ENCODE data around the gene SEC16B. TPM values are rescaled to one million over a fixed set of nuclear protein-coding genes. Genes with fewer than 3 reads are reported as not detected.

SEC16B gene
- total RNA-seq, 4 donors from 2014 or later: 5.1 to 89.8 (median 15.2) TPM

DNA sequence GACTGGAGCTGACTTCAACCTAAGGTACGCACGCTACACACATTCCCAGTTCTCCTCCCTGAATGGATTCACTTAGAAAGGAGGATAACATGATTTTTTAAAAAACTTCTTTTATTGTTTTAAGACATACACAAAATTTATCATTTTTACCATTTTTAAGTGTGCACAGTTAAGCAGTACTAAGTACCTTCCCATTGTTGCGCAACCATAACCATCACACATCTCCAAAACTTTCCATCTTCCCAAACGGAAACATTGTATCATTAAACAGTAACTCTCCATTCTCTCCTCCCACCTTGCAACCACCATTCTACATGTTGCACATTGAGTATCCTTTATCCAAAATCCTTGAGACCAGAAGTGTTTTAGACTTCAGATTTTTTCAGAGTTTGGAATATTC is 36.2 kb upstream of the SEC16B start:
- H3K27ac ChIP-seq: no peak overlapping the region
- no peaks in the 10 kb centered on the region for H3K9me3 ChIP-seq
- H3K4me3 ChIP-seq: no peak overlapping the region
- no peaks in the 10 kb centered on the region for H3K27me3 ChIP-seq
- no peaks in the 10 kb centered on the region for H3K4me1 ChIP-seq
- no peaks in the 10 kb centered on the region for H3K36me3 ChIP-seq
- in situ Hi-C loops (cut with MboI; ENCODE audit: low pct_ligation_motif_present in 1 of 4, low pct_unique_long_range_greater_than_20kb in 1 of 4, low sequenced_read_pairs in 3 of 4): no loop called here
- no peak for TF ChIP-seq POLR2A (IDR thresholded peaks at IDR 0.05)
- no peak for TF ChIP-seq POLR2AphosphoS5 (IDR thresholded peaks at IDR 0.05)
- TF ChIP-seq EP300 (IDR thresholded peaks at IDR 0.05; ENCODE audit: low read depth): no peak
- intact Hi-C loops (cut with DNase I; ENCODE audit: low total_unique reads): no loop called here
- DNase-seq: no peak
- 89 to 93% methylated on average over 4 of the region's 4 CpGs for WGBS, 2 donors (ENCODE audit: low coverage in 1 of 2)

DNA sequence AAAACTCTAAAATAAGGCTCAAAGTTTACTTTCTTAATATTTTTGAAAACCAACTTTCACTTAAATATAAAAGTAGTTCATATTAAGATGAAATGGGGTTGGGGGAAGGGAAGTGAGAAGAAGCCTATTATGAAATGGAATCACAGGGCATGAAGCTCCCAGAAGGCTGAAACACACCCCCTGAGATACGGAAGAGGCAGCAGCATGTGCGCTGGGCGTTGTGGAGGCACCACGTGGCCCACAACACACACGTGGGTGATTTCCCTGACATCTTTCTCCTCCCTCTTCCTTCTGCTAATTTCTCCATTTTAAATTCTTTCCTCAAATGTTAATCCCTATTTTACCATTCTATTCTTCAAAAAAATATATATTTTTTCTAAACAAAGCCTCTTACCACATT is 35.6 kb upstream of the SEC16B start:
- H3K4me3 ChIP-seq: no peak overlapping the region
- 72 to 73% methylated on average over 5 of the region's 5 CpGs for WGBS, 2 donors (ENCODE audit: low coverage in 1 of 2)
- no peak for DNase-seq
- no peaks in the 10 kb centered on the region for H3K9me3 ChIP-seq
- in situ Hi-C loops (cut with MboI; ENCODE audit: low pct_ligation_motif_present in 1 of 4, low pct_unique_long_range_greater_than_20kb in 1 of 4, low sequenced_read_pairs in 3 of 4): no loop called here
- intact Hi-C loops (cut with DNase I; ENCODE audit: low total_unique reads): no loop called here
- H3K4me1 ChIP-seq: no peaks in the 10 kb centered on the region
- H3K36me3 ChIP-seq: no peaks in the 10 kb centered on the region
- TF ChIP-seq POLR2A (IDR thresholded peaks at IDR 0.05): no peak
- no peak for TF ChIP-seq POLR2AphosphoS5 (IDR thresholded peaks at IDR 0.05)
- TF ChIP-seq, protein P1, sequence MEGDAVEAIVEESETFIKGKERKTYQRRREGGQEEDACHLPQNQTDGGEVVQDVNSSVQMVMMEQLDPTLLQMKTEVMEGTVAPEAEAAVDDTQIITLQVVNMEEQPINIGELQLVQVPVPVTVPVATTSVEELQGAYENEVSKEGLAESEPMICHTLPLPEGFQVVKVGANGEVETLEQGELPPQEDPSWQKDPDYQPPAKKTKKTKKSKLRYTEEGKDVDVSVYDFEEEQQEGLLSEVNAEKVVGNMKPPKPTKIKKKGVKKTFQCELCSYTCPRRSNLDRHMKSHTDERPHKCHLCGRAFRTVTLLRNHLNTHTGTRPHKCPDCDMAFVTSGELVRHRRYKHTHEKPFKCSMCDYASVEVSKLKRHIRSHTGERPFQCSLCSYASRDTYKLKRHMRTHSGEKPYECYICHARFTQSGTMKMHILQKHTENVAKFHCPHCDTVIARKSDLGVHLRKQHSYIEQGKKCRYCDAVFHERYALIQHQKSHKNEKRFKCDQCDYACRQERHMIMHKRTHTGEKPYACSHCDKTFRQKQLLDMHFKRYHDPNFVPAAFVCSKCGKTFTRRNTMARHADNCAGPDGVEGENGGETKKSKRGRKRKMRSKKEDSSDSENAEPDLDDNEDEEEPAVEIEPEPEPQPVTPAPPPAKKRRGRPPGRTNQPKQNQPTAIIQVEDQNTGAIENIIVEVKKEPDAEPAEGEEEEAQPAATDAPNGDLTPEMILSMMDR (IDR thresholded peaks at IDR 0.05): no peak
- no peak for TF ChIP-seq EP300 (IDR thresholded peaks at IDR 0.05; ENCODE audit: low read depth)
- no peaks in the 10 kb centered on the region for H3K27me3 ChIP-seq
- no peak overlapping the region for H3K27ac ChIP-seq

DNA sequence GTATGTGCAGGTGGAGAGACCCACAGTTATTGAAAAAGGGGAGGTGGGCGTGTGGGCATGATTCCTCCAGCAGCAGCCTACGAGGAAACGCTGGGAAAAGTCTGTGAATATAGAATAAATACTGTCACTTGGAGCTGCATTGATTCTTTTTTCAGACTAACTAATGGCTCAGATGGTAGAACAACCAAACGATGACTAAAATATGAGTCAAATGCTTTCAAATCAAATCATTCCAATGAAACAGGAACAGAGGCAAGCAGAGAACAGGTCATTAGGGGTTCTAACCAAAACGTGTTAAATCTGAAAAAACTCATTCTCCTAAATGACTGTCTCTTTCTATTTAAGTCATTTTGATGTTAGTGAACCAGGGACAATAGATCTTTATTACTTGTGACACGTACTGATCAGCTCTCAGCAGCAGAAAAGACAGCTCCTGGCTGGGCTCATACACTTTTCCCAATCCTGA is 35.1 kb upstream of the SEC16B start:
- H3K27me3 ChIP-seq: no peaks in the 10 kb centered on the region
- H3K9me3 ChIP-seq: no peaks in the 10 kb centered on the region
- no peak for DNase-seq
- WGBS, 2 donors (ENCODE audit: low coverage in 1 of 2): 74% methylated on average over 6 of the region's 6 CpGs
- H3K36me3 ChIP-seq: no peaks in the 10 kb centered on the region
- intact Hi-C loops (cut with DNase I; ENCODE audit: low total_unique reads) (no loop called here), in situ Hi-C loops (cut with MboI; ENCODE audit: low pct_ligation_motif_present in 1 of 4, low pct_unique_long_range_greater_than_20kb in 1 of 4, low sequenced_read_pairs in 3 of 4) (no loop called here)
- H3K4me1 ChIP-seq: no peaks in the 10 kb centered on the region
- H3K27ac ChIP-seq: no peak overlapping the region
- TF ChIP-seq POLR2A (IDR thresholded peaks at IDR 0.05): no peak
- TF ChIP-seq POLR2AphosphoS5 (IDR thresholded peaks at IDR 0.05): no peak
- TF ChIP-seq, protein P1 (IDR thresholded peaks at IDR 0.05): no peak
- TF ChIP-seq EP300 (IDR thresholded peaks at IDR 0.05; ENCODE audit: low read depth): no peak
- no peak overlapping the region for H3K4me3 ChIP-seq

DNA sequence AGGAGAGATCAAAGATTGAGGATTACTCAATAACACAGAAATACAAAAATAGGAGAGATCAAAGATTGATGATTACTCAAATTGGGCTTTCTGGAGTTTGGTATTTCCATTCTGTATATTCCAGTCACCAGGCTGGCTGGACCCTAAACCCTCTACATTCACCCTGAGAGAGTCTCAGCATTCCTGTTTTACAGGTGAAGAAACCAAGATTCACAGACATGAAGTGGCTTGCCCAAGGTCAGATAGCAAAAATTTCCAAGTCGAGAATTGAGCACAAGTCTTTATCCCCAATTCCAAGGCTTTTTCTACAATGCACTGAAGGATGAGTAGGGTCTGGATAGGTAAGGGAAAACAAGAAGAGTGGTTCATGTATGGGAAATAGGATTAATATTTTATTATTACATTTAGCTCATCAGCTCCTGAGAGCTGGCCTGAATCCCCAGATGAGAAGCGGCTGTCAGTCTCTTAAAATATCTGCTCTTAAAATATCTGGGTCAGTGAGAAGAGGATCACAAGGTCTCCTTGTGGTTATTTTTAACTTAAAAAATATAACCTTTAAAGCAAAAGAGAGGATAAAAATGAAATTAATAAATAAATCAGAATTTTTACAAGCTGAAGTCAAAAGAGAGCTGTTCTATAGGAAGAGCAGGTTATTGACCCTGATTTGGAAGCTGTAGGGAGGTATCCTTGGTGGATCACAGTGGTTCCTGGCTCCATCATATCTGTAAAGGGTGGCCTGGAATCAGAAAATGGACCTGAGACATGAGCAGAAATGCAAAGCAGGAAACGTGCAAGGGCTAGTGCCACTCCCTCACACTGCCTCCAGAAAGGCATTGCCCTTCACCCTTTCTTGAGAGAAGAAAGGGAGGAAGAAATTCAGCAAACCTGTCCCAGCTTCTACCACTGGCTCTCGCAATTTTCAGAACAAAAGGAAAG is 29.1 kb upstream of the SEC16B start:
- no peak for DNase-seq
- WGBS, 2 donors (ENCODE audit: low coverage in 1 of 2): 79 to 93% methylated on average over 2 to 4 of the region's 4 CpGs
- H3K4me1 ChIP-seq: no peaks in the 10 kb centered on the region
- H3K9me3 ChIP-seq: no peaks in the 10 kb centered on the region
- intact Hi-C loops (cut with DNase I; ENCODE audit: low total_unique reads): no loop called here
- H3K27me3 ChIP-seq: no peaks in the 10 kb centered on the region
- TF ChIP-seq, protein P1 (IDR thresholded peaks at IDR 0.05): no peak
- TF ChIP-seq EP300 (IDR thresholded peaks at IDR 0.05; ENCODE audit: low read depth) (no peak), POLR2AphosphoS5 (IDR thresholded peaks at IDR 0.05) (no peak), POLR2A (IDR thresholded peaks at IDR 0.05) (no peak)
- in situ Hi-C loops (cut with MboI; ENCODE audit: low pct_ligation_motif_present in 1 of 4, low pct_unique_long_range_greater_than_20kb in 1 of 4, low sequenced_read_pairs in 3 of 4): no loop called here
- H3K36me3 ChIP-seq: no peaks in the 10 kb centered on the region
- no peak overlapping the region for H3K27ac ChIP-seq
- no peak overlapping the region for H3K4me3 ChIP-seq
